ENCODE results near the gene MRPS14.
A peak's percentile ranks its signal among the peaks of the same experiment; 100 is the strongest.
"Not testable (repeated sequence)": the region's sequence is repeated elsewhere in the genome, so short reads cannot be mapped to it uniquely, and the experiment has no call there.

MRPS14 gene

DNA sequence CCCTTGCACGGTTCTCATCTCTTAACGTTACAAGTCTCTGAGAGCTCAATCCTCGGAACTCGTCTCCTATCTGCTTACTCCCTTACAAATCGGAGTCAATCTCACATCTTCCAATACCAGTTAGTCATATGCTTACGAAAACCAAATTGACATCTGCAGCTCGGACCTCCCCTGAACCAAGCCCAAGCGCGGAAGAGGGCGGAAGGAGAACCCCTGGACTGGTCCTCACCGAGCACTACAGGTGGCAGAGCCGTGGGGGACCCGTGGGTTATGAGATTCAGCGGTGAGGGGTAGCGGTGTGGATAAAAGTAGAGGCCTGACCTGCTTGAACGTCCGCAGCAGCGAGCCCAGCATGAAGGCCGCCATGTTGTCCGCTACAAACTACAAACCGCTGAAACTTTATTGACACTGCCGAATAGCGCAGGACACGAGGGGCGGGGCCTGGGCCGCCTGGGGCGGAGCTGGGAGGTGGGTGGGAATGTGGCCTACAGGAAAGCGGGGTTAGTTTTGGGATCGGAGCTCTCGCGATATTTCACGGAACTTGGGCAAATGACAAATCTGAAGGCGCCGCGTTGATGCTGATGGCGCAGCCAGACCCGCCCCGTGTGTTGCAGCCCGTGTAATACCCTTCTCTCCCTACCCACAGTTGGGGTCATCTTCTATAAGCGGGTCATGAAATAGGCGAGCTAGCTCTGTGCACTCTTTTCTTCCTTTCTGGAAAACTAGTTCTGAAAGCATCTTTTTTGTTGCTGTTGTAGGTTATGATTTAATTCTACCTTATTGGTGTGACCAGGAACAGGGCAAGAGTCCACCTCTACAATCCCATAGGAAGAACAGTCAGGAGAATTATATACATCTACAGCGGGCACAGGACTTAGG lies at the start of gene MRPS14:
Gene MRPS14, minus strand, starts transcription at position 383 of the 879 bp plus-strand sequence. Its CDS starts 17 bp downstream, at position 366.
- peak; percentile 99 for DNase-seq

DNA sequence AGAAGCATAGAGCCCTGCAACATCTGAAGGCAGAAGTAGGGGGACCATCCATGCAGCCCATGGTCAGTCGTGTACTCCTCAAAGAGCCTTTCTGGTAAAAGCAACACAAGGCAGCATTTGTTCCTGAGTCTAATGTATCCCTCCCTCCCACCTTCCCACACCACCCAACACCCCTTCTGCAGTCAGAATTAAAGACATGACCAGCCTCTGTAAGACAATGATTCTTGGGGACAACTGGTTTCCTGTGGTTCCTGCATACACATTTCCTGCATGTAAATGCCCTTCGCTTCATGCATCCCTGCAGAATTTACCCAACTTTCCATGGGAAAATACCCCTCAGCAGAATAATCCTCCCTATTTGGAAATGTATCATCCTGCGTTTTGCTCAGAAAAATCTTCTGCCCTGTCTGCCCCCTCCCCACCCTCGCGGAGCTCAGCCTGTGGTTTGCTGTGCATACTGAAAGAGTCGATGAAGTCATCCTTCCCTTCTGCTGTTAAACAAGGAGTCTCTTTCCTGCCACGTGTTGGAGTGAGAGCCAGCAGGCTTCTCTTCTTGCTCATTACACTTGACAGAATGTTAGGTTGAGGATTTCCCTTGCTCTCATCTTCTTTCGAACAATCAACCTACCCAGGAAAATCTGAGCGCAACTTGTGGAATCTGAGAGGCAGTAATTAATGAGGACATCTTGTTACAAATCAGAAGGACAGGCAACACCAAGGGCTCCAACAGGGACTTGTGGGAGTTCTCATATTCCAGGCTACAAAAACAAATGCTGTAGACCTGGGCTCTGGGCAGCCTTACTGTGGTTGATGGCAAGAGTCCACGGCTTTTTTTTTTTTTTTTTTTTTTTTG lies 49.1 kb upstream of the MRPS14 start:
- peak; percentile 27 to 41 for DNase-seq

DNA sequence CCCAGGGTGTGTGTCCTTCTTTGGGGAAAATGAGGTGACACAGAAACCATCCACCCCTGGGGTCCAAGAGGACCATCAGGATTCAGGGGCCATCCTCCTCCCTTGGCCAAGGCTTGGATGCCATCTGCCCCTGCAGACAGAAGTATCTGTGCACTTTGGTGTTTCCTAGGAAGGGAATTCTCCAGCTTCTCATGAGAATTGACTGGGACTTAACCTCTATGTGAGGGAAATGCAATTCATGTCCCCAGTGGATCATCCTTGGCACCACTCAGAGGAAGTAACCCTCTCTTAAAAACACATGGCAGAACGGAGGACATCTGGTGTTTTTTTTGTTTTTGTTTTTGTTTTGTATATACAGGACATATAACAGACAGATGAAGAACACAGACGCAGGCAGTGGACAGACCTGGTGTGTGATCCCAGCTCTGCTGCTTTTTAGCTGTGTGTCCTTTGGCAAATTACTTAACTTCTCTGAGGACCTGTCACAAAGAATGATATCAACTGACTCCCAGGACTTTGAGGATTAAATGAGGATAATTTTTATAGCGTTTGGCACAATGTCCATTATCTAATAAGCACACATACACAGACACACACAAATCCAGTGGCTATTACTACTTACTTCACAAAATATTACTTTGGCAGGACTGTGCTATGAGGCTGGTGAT lies 48.2 kb upstream of the MRPS14 start:
- DNase-seq, result no peak

DNA sequence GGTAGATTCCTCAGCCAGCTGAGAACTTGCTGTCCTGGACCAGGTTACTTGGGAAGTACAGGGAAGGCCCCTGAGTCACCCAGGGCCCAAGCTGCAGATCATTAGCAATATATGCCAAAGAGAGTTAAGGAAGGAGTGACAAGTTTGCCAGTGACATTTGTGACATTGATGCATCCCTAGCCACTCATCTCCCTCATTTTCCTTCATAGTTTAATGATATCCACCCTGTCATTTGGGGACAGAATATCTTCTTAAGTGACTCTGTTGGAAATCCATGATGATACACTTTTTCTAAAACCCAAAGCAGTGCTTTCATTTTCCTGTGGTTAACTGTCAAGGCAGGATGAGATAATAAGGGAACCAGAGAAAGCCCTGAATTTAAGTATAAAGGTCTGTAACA lies 47.6 kb upstream of the MRPS14 start:
- DNase-seq, result no peak

DNA sequence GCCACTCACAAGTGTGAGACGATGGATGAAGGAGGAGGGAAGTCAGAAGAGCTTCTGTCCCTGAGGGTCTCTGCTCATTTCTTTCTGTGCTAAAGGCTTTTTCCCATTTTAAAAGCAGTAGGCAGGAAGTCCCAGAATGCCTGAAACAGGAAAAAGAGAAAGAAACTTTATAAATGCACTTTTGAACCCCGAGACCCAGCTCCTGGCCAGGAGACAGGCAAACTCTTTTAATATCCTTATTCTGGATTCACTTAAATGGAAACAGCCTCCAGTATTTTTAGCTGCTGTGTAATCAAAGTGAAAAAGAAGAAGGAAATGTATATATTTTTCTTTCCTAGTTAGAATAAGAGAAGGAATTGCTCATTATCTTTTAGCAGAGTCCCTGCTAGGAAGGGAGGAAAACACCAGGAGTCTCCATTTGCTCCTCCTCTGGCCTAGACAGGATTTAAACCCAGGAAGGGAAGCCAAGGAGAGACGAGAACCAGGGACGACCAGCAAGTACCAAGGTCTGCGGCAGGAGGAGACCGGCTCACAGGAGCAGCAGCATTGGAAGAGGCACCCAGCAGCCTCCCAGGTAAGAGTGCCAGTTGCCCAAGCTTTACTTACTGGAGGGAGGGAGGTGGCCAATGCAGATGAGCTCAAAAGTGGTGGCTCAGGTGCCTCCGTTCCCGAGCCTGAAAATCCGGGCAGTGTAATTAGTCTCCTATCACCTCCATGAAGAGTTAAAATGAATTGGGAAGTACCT lies 44.3 kb upstream of the MRPS14 start, which contains the start of gene TNN:
Gene TNN, plus strand, starts transcription at position 472 of the 745 bp plus-strand sequence. CDS start 9,586 bp downstream, outside the sequence.
- DNase-seq, result no peak

DNA sequence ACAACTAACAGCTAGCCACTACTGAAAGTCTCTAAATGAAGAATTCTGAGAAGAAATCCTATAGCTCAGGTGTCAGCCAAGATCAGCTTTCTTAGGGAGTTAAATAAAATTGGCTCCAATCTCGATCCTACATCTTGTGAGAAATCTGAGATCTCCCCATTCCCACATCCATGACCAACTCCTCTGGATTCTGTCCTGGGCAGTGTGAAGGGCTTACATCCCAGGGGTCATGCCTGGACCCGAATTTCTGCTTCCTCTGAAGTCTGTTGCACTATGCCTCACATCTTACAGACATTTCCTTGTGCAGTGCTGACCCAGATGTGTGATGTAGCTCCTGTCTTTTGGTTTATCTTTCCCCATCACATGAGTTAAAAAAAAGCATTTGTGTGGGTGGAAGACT lies 39.6 kb upstream of the MRPS14 start:
- DNase-seq, result no peak

DNA sequence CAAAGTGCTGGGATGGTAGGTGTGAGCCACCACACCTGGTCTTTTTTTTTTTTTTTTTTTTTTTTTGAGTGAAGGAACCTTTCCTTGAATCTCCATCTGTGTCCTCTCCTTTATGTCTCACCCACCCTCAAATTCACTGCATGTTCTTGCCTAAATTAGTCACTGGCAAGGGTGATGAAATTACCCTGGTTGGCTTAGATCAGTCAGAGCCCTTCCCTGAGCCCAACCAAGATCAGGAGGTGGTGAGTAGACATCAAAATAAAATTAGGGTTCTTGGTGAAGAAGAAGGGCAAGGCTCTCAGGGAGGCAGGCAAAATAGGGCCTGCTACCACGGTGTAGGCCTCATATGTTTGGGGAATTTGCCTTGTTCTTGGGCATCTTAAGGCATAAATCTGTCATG lies 39.1 kb upstream of the MRPS14 start:
- DNase-seq, result no peak

DNA sequence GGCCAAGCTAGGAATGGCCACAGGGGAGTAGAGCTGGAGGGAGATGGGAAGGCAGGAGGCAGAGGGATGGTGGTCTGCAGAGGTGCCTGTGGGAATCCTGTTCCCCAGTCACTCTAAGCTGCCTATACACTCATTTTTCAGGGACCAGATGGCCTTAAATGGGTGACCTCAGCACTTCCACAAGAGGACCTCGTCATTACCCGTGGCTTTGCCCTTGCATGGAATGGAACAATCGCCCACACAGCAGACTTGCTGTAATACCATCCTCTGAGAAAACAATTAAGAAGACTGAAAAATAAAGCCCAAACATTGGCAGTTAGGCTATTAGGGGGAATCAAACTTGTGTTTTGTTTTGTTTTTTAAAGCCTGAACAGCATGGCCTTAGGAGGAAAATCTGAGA lies 31.5 kb upstream of the MRPS14 start:
- no peak for DNase-seq

DNA sequence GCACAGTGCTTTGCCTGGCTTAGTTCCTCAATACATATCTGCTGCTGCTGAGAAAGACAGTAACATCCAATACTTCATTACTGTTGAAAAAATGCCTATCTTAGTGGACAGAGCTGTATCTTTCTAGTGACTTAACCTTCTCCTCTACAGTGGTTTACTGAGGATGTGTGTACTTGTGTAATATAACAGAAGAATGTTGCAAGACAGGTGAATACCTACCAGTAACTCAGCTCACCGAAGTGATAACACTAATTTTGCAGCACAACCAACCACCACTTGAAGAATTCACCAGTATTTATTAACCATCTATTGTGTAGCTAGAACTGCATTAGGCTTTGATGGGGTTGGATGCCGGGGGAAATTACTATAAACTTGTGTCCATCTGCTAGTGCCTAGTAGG lies 27.8 kb upstream of the MRPS14 start:
- DNase-seq, result no peak

DNA sequence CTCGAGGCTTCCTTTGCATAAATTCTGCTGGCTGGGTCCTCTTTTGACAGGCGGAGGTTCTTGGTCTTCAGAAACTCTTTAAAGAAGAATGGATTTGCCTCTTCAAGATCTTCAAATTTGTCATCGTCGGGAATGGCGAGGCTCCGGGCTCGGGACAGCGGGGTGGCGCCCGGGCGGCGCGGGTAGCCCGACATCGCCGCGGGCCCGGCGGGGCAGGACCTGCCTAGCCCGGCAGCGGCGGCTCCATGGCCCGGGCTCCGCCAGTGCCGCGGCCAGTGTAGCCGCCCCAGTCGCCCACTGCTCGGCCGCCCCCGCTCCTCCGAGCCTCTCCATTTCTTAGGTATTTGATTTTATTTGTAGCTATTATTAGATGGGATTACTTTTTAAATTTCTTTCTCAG lies 22.3 kb upstream of the MRPS14 start:
- no peak for DNase-seq

DNA sequence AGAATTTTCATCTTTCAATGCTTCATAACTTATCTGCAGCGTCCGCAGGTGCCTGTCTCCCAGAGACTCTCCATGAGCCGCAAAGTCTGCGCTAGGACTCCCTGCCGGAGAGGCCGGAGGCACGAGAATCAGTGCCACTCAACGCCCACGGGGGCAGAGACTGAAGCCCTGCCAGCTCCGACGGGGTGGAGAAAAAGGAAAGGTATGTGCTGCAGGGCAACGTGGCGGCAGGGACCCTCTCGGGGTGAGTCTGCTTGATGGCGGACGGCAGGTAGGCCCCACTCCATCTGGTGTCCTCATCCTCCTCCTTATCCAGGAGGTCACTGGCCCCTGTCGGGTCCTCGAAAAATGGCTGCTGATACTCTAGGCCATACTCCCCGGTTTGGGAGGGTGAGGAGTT lies 21.9 kb upstream of the MRPS14 start:
- no peak for DNase-seq

DNA sequence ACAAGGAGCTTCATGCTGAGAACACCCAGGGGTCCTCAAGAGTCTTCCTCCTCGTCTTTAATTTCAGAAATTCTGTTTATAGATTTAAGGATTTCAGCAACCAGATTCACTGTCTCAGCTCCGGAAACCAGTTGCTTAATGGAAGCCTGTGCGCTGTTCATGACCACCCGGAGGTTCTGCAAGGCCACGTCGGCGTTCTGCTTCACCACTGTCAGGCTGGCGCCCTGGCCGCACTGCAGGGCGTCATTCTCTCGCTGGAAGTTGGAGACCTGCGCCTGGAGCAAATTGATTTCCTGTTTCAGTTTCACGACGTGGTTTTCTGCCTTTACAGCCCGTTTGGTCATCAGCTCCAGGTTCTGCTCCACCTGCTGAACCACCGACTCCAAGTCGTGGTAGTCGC lies 21.4 kb upstream of the MRPS14 start:
- DNase-seq, result not testable (repeated sequence)

DNA sequence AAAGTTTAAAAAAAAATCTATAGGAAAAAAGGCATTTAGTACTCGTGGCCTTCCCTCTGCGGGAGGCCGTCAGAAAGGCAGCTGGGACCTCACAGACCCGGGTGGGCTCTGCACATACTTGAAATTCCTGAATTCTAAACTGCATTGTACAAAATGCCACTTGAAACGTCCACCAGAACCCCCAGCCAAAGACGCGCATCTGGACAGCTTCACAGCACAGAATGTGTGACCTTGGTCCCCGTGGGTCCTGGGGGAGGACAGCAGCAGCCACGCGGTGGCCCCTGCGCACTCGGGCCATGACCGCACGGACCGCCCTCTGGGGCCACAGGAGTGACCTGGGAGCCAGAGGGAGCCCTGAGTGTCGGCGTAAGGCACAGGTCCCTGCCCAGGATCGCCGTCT lies 20.6 kb upstream of the MRPS14 start:
- no peak for DNase-seq

DNA sequence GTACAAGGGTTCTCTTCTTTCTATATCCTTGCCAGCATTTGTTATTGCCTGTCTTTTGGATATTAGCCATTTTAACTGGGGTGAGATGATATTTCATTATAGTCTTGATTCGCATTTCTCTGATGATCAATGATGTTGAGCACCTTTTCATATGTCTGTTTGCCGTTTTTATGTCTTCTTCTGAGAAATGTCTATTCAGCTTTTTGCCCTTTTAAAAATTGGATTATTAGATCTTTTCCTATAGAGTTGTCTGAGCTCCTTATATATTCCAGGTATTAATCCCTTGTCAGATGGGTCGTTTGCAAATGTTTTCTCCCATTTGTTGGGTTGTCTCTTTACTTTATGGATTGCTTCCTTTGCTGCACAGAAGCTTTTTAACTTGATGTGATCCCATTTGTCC lies 19.4 kb upstream of the MRPS14 start:
- DNase-seq, result no peak

DNA sequence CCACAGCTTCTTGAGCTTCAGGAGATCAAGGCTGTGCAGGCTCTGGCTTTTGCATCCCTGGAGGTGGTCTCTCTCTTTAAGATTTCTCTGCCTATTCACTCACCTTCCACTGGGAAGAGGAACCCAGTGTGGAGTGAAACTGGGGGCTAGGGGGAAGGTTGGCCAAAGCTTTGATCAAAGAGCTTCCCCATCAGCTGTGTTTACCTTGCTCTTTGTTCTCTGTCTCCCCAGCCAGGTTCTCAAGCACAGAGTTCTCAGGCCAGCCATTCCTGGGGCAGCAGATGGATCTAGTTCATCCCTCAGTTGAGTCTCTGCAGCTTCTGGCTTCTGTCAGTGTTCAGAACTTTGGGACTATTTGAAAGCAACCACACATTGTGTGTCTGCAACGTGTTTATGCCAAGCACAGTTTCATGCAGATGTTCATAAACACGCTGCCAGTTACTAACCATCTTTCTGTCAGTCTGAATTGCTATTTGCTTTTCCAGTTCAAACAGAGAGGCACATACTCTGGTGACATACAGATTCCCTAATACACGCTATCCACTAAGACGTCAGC lies 17.2 kb upstream of the MRPS14 start:
- DNase-seq, result no peak

DNA sequence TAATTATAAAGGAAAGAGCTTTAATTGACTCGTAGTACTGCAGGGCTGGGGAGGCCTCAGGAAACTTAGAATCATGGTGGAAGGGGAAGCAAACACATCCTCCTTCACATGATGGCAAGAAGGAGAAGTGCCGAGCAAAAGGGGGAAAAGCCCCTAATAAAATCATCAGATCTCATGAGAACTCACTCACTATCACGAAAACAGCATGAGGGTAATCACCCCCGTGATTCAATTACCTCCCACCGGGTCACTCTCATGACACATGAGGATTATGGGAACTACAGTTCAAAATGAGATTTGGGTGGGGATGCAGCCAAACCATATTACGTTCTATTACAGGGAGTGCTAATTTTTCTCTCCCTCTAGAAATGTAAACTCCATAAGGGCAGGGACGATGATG lies 14.2 kb upstream of the MRPS14 start:
- DNase-seq, result no peak

DNA sequence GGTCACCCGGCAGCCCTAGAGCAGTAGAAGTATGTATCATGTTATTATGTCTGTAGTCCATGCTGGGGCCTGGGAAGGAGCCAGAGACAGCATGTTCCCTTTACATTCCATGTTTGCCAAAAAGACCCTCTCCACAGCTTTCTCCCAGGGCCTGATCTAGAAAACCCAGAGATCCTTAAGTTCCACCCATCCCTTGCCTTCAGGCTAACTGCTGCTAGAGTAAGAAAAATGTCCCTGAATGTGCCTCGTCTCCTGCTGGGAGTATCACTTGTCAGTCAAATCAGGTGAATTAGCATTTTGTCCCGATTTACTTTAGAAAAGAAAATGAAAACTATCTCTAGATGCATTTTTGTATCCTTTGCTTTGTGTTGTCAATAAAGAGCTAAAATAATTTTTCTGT lies 13.3 kb upstream of the MRPS14 start:
- DNase-seq, result no peak

DNA sequence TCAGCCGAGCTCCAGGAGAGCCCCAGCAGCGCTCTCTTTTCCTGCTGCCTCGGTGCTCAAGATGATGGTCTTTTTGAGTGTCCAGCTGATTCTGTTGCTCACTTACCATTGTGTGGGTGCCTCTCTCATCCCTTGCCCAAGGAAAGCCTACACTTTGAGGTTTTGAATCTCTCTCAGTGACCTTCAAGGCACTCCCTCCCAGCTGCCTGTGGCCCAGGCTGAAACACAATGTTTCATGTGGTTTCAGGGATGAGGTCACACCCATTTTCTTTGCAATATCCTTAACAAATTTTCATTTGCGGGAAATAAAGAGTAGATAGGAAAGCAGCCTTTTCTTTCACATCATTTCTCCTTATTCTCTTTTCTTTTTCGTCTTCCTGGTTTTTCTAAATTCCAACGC lies 12.6 kb upstream of the MRPS14 start:
- DNase-seq, result no peak

DNA sequence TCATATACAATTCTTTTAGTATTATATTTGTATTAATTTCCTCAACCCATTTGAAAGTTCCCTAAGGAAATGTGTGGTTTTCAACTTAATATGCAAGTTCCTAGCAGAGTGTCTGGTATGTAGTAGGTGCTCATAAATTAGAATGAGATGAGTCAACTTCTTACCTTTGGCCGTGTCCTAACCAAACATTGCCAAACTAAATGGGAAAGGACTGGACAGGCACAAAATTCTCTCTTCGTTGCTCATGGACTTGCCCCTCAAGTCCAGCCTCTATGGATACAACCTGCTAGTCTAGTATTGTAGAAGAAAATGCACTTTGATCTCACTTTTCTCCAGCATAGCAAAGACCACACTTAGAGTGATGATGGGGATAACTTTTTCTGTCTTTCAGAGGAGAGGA lies 11.6 kb upstream of the MRPS14 start:
- DNase-seq, result no peak

DNA sequence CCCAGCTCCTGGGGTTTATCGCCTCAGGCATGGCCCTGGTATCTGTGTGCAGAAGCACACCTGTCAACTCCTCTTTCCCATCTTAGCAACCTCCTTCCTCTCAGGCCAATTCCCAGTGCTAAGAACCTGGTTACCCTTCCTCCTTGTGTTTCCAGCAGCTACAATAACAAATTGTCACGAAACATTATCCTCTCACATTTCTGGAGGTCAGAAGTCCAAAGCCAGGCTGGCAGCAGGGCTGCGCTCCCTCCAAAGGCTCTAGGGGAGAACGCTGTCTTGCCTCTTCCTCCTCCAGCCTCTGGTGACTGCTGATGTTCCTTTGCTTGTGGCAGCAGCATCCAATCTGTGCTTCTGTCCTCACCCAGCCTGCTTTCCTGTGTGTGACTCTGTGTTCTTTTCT lies 10.7 kb upstream of the MRPS14 start:
- no peak for DNase-seq

DNA sequence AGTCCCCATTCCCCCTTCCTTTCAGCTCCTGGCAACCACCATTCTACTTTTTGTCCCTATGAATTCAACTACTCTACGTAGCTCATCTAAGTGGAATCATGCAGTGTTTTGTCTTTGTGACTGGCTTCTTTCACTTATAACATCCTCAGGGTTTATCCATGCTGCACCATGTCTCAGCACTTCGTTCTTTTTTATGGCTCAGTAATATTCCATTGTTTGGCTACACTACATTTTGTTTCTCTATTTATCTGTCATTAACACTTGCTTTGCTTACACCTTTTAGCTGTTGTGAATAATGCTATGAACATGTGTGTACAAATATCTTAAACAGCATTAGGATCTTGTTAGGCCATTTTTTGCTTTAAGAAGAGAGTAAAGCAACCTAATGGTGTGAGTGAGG lies 1.5 kb upstream of the MRPS14 start:
- DNase-seq, result no peak

DNA sequence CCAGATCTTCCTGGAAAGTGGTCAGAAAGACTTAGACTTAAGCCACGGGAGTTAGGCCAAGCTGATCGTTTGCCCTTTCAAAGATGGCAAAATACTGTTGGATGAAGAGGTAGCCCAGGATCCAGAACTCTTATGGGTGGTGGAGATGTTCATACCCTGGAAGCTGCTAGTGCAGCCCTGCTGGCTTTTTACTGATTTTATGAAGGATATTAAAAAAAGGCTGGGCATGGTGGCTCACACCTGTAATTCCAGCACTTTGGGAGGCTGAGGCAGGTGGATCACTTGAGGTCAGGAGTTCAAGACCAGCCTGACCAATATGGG lies 657 bp upstream of the MRPS14 start:
- DNase-seq, result not testable (repeated sequence)

Data from activated CD4-positive, alpha-beta T cell treated with anti-CD3 and anti-CD28 coated beads, Interleukin-2, amount 50 U/mL, for 48 hours (primary cell).